ENCODE measurements around the gene PPP1R8.

GRCh38 chr1:27816921-27817630, 13.5 kb upstream of the PPP1R8 start:
- TF ChIP-seq CTCF (IDR thresholded peaks at IDR 0.05) (no peak), ZFX (IDR thresholded peaks at IDR 0.05; ENCODE audit: borderline replicate concordance) (no peak)

Measured in 22Rv1 (cell line).